Measurements from ENCODE around the gene SLC36A3.
A peak's percentile ranks its signal among the peaks of the same experiment; 100 is the strongest.
"Not testable (repeated sequence)": the region's sequence is repeated elsewhere in the genome, so short reads cannot be mapped to it uniquely, and the experiment has no call there.

SLC36A3 gene

GRCh38 chr5:151303666-151304065 is at the start of gene SLC36A3:
Gene SLC36A3 (minus strand): TSS chr5:151303766. CDS start chr5:151303354, 412 bp downstream.
- DNase-seq, result no peak

- no peak for DNase-seq
These were observed 48.1 kb upstream of the SLC36A3 start for GRCh38 chr5:151351671-151352070.

GRCh38 chr5:151348789-151349188 is 45.2 kb upstream of the SLC36A3 start:
- no peak for DNase-seq

GRCh38 chr5:151347369-151347768 is 43.8 kb upstream of the SLC36A3 start, which contains the start of gene SLC36A2:
Gene SLC36A2 (minus strand): TSS chr5:151347559. CDS start chr5:151347460, 99 bp downstream.
- no peak for DNase-seq

GRCh38 chr5:151345808-151346478 is 42.4 kb upstream of the SLC36A3 start:
- no peak for DNase-seq

GRCh38 chr5:151345187-151345807 is 41.7 kb upstream of the SLC36A3 start:
- DNase-seq, result no peak

- no peak for DNase-seq
These were observed 40.5 kb upstream of the SLC36A3 start for GRCh38 chr5:151344088-151344487.

- no peak for DNase-seq
These were observed 36.4 kb upstream of the SLC36A3 start for GRCh38 chr5:151340004-151340403.

- no peak for DNase-seq
These were observed 35.2 kb upstream of the SLC36A3 start for GRCh38 chr5:151338734-151339133.

- DNase-seq, result no peak
These were observed 29.3 kb upstream of the SLC36A3 start for GRCh38 chr5:151332857-151333256.

GRCh38 chr5:151328734-151329133 is 25.2 kb upstream of the SLC36A3 start:
- no peak for DNase-seq

- no peak for DNase-seq
These were observed 24.0 kb upstream of the SLC36A3 start for GRCh38 chr5:151327585-151327984.

GRCh38 chr5:151326266-151326665 is 22.7 kb upstream of the SLC36A3 start:
- no peak for DNase-seq

- no peak for DNase-seq
These were observed 16.9 kb upstream of the SLC36A3 start for GRCh38 chr5:151320481-151320880.

GRCh38 chr5:151318850-151319732 is 15.5 kb upstream of the SLC36A3 start:
- DNase-seq, result no peak

- DNase-seq, result no peak
These were observed 14.3 kb upstream of the SLC36A3 start for GRCh38 chr5:151317871-151318270.

- DNase-seq, result peak; percentile 65
These were observed 12.5 kb upstream of the SLC36A3 start for GRCh38 chr5:151315998-151316597.

- DNase-seq, result no peak
These were observed 9.8 kb upstream of the SLC36A3 start for GRCh38 chr5:151313357-151313756.

- DNase-seq, result no peak
These were observed 9.3 kb upstream of the SLC36A3 start for GRCh38 chr5:151312756-151313324.

GRCh38 chr5:151310932-151311331 is 7.4 kb upstream of the SLC36A3 start:
- DNase-seq, result no peak

GRCh38 chr5:151309821-151310220 is 6.3 kb upstream of the SLC36A3 start:
- not testable (repeated sequence) for DNase-seq

GRCh38 chr5:151309266-151309665 is 5.7 kb upstream of the SLC36A3 start:
- DNase-seq, result not testable (repeated sequence)

Measured in activated CD4-positive, alpha-beta T cell treated with anti-CD3 and anti-CD28 coated beads, Interleukin-2, Interleukin-6, amounts not matched to agents 100 ng/mL and 50 ng/mL, durations not matched to agents 16 hours and 8 hours (primary cell).